GM12891 (cell line): ENCODE data around the gene ETS1.

Source experiments
- POLR2A ChIP-seq: IDR thresholded peaks from 2 replicates; pipeline ENCODE4 v1.6.1; 2011; ENCODE audit warnings: low read depth, low read length, control low read depth
- POLR2AphosphoS5 ChIP-seq: IDR thresholded peaks from 2 replicates; pipeline ENCODE4 v1.6.1; 2011; ENCODE audit warnings: low read depth, low read length, control low read depth

GRCh38 chr11:128467610-128468041, 119.7 kb downstream of the ETS1 start:
- no peak for TF ChIP-seq POLR2AphosphoS5
- TF ChIP-seq POLR2A, result no peak
